Hematopoietic multipotent progenitor cell treated with erythropoietin and hydrocortisone succinate and interleukin-3 and kit ligand, for 4 days (in vitro differentiated cells): ENCODE measurements around the gene CTNND2.

Experiments
- DNase-seq: peaks from one replicate; pipeline ENCODE4 v3.0.0-alpha.2; 2015

The CTNND2 gene, protein sequence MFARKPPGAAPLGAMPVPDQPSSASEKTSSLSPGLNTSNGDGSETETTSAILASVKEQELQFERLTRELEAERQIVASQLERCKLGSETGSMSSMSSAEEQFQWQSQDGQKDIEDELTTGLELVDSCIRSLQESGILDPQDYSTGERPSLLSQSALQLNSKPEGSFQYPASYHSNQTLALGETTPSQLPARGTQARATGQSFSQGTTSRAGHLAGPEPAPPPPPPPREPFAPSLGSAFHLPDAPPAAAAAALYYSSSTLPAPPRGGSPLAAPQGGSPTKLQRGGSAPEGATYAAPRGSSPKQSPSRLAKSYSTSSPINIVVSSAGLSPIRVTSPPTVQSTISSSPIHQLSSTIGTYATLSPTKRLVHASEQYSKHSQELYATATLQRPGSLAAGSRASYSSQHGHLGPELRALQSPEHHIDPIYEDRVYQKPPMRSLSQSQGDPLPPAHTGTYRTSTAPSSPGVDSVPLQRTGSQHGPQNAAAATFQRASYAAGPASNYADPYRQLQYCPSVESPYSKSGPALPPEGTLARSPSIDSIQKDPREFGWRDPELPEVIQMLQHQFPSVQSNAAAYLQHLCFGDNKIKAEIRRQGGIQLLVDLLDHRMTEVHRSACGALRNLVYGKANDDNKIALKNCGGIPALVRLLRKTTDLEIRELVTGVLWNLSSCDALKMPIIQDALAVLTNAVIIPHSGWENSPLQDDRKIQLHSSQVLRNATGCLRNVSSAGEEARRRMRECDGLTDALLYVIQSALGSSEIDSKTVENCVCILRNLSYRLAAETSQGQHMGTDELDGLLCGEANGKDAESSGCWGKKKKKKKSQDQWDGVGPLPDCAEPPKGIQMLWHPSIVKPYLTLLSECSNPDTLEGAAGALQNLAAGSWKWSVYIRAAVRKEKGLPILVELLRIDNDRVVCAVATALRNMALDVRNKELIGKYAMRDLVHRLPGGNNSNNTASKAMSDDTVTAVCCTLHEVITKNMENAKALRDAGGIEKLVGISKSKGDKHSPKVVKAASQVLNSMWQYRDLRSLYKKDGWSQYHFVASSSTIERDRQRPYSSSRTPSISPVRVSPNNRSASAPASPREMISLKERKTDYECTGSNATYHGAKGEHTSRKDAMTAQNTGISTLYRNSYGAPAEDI (N-terminal part only)

DNA sequence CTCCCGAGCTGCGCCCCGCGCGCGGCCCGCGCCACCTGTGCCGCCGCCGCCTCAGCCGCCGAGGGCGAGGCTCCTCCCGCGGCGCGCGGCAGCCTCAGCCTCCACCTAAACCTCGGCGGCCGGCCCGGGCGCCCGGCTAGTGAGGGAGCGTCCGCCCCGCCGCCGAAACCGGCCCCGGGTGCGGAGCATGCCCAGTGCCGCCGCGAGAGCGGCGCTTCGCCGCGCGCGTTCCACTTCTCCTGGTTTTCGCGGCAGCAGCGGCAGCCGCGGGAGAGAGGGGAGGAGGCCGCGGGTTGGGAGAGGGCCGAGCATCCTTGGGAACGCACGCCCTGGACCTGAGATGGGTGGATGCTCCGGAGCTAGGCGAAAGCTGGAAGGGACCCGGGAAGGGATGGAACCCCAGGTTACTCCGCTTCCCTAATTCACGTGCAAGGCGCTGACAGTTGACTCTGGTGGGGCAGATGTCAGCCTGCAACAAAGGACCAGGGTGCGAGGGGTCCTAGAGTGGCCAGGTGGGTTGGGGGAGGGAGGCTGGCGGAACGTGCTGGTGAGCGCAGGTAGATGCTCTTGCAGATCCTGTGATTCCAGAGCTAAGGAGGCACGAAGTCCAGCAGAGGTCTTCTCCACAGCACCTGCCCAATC lies at the start of gene CTNND2:
CTNND2 (minus strand) TSS at position 182 of the 642 bp plus-strand sequence. CDS start 593 bp downstream, outside the sequence.
- DNase-seq: no peak

DNA sequence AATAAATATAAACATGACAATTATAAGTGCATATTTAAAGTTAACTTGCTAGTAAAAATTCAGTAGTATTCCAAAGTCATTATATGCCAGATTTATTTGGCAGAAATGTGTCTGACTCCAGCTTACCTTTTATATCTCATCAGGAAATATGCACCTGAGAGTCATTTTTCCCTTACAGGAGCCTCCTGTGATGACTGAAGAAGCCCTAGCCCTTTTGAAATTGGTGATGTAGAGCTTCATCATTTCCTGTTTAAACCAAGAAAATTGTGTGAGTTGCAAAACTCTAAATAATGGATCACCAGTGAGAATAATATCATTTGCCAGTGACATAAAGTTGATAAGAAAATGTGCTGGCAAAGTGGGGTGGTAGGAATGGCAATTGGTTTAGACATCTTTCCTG lies 42.1 kb upstream of the CTNND2 start:
- DNase-seq: no peak

DNA sequence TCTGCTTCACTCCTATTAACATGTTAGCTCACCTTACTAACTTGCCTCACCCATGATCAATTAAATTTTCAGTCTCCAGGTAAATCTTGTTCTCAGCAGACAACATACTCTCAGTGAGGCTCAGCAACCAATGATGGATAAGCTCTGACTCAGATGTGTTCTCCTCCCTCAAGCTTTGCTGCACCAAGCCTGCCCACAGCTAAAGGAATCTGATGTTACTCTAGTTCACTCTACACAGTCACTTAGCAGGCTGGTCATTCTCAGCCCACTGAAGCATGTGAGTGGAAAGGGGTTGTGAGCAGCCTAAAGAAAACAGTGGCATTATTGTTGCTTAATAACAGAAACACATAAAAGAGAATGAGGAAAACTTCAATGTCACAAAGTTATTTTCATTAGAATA lies 37.3 kb upstream of the CTNND2 start:
- DNase-seq: no peak

DNA sequence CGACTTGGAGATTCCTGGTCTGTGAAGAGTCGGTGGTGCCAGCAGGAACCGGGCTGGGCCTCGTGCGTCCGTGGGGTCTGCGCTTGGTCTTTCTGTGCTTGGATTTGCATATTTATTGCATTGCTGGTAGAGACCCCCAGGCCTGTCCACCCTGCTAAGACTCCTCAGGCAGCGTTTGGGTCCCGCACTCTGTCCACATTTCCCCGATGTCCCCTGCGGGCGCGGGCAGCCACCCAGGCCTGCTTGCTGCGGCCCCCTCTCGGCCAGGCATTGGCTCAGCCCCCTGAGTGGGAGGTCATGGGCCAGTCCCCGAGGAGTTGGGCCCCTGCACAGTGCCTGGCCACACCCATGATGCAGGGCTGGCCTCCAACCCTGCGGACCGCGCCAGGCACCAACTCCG lies 27.4 kb upstream of the CTNND2 start:
- no peak for DNase-seq

DNA sequence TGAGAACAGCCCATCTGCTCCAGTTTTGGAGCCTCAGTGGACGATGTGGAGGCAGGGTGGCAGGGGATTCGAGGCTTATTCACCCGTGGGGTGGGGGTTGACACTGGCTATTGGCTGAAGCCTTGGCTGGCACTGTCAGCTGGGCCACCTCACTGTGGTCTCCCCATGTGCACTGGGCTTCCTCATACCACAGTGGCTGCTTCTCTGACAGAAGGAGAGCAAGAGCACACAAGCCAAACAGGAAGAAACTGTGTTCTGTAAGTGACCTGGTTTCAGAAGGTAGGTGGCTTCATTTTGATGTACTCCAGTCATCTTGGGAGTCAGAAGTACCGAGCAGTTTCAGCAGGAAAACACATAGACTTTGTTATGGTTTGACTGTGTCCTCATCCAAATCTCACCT lies 24.7 kb upstream of the CTNND2 start:
- DNase-seq: no peak

DNA sequence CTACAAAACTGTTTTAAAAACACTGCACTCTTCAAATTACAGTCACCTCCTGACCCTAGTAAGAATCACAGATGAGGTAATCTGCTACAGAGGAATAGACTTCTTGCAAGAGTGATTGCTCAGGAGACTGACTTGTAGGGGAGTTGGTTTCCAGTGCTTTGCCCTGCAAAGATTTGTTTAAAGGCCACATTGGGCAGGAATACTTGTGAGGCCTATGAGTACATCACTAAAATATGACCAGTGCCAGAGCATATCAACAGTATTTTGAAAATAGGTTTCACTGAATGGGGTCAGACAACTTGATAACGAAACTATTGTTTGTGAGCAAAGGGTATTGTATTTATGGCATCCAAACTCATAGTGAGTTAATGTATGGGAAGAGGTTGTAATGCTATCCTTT lies 21.5 kb upstream of the CTNND2 start:
- DNase-seq: no peak

DNA sequence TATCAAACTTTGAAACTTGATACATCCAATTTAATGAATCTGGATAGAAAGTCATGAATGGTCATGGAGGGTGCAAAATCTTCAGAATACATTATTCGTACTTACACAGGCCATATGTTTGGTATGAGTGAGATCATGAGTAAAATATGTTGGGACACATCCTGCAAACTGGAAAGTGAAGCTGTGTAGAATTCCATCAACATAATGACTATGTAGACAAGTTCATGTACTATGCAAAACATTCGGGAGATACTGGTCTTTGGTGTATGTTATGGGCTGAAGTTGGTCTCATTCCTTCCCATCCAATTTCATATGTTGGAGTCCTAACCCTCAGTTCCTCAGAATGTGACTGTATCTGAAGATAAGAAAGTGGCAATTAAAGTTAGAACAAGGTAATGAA lies 18.1 kb upstream of the CTNND2 start:
- no peak for DNase-seq

DNA sequence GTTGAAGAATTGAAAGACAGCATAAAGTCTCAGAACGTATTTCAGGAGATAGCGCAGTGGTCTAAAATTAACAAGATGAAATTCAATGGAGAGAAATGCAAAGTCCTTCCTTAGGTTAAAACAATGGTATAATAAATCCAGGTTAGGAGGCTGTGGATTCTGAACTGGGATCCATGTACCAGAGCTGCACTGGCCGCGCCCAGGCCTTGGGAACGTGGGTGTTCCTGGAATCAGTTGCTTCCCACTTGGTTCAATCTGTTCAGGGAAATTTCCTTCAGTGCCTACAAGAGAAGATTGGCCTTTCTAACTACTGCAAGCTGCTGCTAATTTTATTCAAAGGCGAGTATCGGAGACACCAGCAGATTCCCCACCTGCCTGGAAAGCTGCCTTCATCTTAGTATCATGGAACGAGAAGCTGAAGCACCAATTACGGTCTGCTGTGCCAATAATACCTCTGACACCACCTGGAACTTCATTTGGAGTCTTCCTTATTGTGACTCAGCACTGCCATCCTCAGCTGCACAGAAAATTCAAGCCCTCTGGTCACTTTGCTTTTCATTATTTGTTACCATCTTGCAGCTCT lies 14.3 kb upstream of the CTNND2 start:
- DNase-seq: no peak

DNA sequence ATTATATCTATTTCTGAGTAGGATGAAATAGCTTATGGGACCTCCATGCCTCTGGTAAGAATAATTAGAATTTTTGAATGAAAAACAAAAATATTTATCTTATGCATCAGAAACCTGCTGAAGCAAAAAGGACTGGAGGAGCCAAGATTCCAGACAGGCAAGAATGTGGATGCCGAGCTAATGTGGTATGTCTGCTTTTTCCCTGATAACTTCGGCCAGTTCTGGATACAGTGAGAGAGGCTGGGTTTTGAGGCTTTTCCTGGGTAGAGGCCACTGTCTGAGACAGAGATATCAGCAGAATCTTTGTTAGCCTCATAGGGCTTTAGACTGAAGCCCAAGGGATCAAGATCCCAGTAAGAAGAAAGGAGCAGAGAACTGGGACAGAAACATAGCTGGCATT lies 5.2 kb upstream of the CTNND2 start:
- DNase-seq: no peak

DNA sequence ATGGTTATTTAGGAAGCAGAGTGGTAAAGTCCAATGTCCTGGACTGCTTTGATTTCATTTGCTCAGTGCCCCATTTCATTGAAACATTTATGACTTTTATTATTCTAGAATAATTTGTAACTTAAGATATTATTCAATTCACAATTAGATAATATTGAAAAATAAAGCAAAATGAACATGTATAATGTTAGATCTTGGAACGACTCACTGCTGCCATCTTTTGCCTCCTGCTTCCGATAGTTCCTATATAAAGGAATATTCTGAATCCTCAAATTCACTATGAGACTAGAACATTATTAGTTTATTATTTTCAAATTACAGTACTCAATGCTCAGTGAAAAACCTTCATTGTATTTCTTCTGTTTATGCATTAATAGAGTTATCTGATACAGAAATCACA lies 2.3 kb upstream of the CTNND2 start:
- DNase-seq: no peak

DNA sequence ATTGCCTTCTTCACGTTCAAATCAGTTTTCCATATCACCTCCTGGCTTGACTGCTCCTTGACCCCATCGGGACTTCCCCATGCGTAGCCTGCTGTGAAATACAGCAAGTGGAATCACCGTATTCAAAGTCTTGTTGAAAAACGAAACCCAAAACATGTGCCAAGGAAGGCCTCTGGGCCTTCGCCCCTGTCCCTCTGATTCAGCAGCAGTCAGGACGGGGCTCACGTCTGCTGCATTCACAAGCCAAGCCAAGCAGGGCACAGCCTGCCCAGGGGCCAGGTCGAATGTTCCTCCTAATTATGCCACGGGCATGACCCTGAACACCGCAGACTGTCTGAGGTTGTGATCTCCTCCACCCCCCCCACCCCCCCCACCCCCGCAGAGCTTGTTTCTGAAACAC lies 960 bp upstream of the CTNND2 start:
- DNase-seq: no peak

DNA sequence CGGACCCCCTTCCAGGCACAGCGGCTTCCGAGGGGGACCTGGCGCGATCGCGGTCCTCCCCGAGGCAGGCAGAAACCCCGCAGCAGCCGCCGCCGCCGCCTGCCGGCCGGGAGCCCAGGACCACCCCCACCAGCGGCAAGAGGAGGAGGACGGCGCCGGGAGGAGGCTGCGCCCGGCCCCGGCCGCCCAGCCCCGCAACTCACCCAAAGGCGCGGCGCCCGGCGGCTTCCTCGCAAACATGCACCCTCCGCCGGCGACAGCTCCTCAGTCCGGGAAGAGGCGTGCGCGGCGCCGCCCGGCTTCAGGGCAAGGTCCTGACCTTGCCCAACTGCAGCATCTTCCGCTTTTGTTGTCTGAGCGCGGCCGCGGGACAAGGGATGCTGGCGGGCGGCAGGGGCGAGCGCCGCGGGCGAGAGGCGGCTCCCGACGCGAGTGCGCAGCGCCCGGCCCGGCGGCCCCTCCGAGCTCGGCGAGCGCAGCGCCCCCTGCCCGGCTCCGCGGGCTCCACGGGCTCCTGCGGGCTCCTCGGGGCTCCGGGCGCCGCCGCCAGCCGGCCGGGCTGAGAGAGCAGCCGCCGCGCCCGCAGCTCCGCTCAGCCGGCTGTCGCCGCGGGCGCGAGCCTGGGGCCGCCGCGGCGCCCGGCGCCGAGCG lies 507 bp downstream of the CTNND2 start:
- peak; percentile 69 for DNase-seq

DNA sequence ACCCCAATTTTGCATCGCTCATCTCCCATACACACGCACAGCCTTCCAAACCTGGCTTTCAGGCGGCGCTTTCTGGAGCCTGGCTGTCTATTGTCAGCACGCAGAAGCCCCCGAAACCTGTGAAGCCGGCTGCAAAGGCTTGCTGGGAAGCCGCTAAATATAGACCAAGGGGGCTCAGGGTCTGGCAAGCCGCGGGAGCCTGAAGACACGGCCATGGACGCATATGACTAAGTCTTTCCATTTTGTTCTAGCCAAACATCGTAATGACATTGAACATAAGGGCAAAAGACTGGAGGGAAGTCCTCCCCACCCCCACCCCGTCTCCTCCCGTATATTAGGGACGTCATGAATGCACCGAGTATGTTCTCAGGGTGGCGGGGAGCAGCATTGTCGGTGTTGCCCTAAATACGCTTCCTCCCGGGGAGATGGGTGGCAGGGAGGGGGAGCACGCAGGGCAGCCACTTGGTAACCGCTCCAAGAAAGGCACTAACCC lies 1.1 kb downstream of the CTNND2 start:
- peak; percentile 2 for DNase-seq

DNA sequence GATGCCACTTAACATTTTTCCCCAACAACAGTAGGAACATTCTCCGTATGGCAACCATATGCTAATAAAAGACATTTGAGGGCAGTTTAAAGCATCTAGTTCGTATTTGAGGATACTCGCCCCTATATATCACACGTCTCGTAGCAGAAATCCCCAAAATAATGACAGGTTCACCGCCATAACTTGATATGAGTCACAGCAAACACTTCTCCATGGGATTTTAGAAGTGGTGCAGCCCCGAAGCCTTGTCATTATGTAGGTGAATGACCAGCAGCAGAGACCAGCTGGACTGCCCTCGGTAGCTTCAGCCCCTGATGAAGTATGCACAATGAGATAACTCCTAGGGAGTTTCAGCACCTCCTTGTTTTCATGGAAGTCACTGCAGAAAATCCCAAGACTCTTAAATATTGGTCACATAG lies 2.0 kb downstream of the CTNND2 start:
- DNase-seq: no peak

DNA sequence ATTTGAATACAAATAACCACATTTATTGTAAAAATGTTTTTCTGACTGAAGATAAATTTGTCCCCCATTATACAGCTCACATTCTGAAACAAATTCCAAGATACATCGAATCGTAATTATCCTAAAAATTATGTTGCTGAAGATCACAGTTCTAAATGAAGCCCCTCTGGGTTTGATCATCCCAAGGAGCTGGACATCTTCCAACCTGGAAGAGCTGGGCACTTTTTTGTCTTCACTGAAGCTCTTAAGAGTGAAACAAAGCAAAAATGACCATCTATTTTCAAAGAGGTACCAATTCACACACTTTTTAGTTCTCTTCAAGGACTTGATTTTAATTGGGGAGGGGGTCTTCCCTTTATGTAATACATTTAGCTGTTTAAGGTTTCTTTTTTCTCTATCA lies 5.5 kb downstream of the CTNND2 start:
- DNase-seq: no peak

DNA sequence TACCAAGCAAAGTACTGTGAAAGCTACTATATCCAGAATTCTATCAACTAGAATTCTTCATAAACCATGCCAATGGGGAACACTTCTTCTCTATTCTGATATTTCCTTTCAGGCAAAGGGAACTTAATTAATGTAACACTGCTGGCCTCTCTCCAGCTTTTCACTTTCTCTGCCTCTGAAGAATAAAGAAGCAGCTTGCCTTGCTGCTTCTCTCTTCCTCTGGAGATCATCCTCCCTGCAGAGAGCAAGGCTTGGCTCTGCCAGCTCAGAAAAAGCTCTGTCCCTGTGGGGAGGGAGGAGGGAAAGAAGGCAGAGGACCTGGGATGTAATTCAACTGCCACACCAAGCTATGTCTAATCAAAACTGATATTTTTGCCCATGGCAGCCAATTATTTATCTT lies 6.5 kb downstream of the CTNND2 start:
- no peak for DNase-seq

DNA sequence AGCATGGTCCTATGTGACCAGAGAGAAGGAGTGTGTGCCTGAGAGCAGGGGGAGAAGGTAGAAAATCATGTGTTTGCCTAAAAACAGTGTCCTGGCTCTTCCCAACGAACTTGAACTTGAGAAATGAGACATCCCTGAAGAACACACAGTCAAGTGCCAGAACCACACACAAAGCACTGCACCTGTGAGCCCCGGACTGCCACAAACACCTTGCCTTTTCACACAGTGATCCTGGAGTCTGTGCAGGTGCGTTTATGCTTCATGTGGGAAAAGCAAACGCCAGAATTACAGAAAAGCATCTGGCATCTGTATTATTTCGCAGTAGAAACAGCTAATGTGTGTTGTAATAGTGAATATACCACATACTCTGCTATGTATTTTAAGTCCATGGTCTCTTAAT lies 9.3 kb downstream of the CTNND2 start:
- no peak for DNase-seq

DNA sequence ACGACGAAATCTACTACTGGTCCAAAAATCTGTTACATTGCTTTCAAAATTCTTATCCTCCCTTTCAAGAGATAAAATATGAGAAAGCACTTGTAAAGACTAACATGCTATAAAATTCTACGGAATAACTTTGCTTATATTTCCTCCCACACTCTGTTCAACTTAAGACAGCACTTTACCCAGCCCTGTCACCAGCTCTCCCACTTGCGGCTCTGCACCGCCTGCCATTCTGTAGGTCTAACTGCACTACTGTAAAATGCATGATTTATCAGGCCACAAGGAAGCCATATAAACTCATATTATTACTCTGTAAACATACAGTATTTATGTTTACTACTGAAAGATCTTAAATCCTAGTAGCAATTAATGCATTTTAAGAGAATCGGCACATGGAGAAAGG lies 11.4 kb downstream of the CTNND2 start:
- no peak for DNase-seq

DNA sequence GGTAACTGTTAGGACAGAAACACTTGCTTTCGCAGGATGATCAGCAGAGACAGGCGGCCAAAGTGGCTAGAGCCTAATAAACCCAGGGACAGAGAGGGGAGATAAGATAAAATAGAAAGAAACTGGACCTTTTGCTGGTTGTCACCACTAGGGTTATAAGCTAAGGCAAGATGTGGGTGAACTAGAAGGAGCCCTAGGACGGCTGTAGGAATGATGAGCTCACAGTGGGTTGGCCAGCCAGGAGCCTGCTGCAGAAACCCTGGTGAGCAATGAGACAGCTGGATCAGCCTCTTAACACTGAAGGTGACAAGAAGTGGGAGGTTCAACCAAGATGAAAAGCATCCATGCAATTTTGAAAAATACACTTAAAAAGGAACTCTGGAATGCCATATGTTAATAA lies 13.5 kb downstream of the CTNND2 start:
- DNase-seq: no peak

DNA sequence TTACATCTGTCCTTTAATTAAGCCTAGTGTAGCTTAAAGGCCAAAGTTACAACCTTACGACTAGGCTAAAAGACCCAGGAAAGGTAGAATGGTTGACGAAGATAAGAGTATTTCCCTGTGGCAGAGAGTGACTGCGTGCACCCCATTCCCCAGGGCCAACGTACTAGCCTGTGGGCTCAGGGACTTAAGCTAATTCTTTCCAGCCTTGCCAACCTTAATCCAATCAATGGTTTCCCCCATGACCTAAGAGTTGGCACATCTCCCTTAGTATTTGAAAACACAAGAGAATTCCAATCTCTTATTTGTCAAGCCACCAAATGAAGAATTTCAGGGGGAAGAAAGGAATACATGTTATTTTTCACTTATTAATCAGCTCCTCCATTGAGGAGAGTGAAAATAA lies 16.0 kb downstream of the CTNND2 start:
- no peak for DNase-seq

DNA sequence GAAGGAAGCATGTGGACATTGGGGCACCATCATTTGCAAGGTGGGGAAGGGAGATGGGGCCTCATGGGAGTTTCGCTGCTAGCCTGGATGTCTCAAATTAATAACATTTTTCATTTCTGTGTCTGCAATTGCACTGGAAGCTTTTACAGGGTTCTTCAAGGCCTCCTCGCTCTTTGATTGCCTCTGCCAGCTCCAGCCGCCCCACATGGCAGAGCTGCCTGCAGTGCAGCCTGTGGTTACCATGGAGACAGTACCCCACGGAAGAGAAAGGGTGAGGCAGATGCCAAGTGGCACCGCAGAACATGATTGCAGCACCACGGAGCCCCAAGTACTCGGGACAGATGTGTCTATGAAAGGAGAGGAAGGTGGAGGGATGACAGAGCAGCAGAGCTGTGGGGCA lies 25.4 kb downstream of the CTNND2 start:
- no peak for DNase-seq

DNA sequence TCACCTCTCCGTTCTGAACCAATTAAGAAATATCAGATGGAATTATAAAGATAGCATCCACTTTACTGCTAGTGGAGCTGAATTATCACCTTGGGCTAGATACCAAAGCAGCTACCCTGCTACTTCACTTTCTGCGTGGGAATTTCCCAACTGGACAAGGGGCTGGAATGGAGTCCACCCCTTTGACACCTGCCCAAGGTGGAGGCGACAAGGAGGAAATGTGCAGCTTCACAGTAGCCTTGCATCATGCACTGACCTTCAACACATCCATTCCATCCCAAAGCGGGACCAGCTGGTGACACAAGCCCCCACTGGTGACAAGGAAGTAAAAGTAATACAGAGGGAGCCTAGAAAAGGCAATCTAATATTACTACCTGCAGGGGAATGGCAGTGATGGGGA lies 30.7 kb downstream of the CTNND2 start:
- no peak for DNase-seq
